Ectodermal cell (in vitro differentiated cells): ENCODE results near the gene RPP40.

Source experiments
- H3K27ac ChIP-seq: 2 replicates; pipeline ENCODE4 v1.7.0; 2013; ENCODE audit warnings: mild to moderate bottlenecking, low read depth, low read length; ENCODE audit not compliant: insufficient read depth, poor library complexity, severe bottlenecking
- H3K27me3 ChIP-seq: 2 replicates; pipeline ENCODE4 v1.7.0; 2013; ENCODE audit warnings: mild to moderate bottlenecking, low read length; ENCODE audit not compliant: insufficient read depth, control insufficient read depth, poor library complexity, severe bottlenecking
- H3K36me3 ChIP-seq: one replicate; pipeline ENCODE4 v1.7.0; 2013; ENCODE audit warnings: low read length; ENCODE audit not compliant: control insufficient read depth, insufficient read depth
- H3K4me1 ChIP-seq: one replicate; pipeline ENCODE4 v1.7.0; 2013; ENCODE audit warnings: low read length; ENCODE audit not compliant: control insufficient read depth, insufficient read depth
- H3K4me3 ChIP-seq: 2 replicates; pipeline ENCODE4 v1.7.0; 2013; ENCODE audit warnings: low read depth, low read length, control low read depth; ENCODE audit not compliant: insufficient read depth
- H3K9me3 ChIP-seq: 2 replicates; pipeline ENCODE4 v1.7.0; 2013; ENCODE audit warnings: mild to moderate bottlenecking, low read length, moderate library complexity; ENCODE audit not compliant: control insufficient read depth
- WGBS, 2 experiments: methylation state at CpG; one replicate each; pipeline ENCODE4 v1.1.7; 2013; ENCODE audit warnings: missing lambda C conversion rate in 2 of 2; 5-methylcytosine and 5-hydroxymethylcytosine counted together

The RPP40 gene

DNA sequence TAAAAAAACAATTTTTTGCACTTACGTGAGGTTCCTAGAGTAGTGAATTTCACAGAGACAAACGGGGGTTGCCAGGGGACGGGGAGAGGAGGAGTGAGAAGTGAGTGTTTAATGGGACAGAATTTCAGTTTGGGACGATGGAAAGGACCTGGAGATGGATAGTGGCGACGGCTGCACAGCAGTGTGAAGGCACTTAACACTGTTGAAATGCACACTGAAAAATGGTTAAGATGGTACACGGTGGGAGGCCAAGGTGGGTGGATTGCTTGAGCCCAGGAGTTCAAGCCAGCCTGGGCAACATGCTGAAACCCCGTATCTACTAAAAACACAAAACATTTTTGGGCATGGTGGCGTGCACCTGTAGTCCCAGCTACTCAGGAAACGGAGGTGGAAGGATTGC is 31.4 kb downstream of the RPP40 start:
- Histone ChIP-seq H3K36me3 (no peaks in the 10 kb centered on the region), H3K4me3 (no peak overlapping the region), H3K4me1 (peaks cover 28% of the 10 kb centered on the region), H3K27ac (no peak overlapping the region), H3K27me3 (no peaks in the 10 kb centered on the region), H3K9me3 (no peaks in the 10 kb centered on the region)
- 93 to 95% methylated on average over 10 of the region's 10 CpGs for WGBS, 2 experiments

DNA sequence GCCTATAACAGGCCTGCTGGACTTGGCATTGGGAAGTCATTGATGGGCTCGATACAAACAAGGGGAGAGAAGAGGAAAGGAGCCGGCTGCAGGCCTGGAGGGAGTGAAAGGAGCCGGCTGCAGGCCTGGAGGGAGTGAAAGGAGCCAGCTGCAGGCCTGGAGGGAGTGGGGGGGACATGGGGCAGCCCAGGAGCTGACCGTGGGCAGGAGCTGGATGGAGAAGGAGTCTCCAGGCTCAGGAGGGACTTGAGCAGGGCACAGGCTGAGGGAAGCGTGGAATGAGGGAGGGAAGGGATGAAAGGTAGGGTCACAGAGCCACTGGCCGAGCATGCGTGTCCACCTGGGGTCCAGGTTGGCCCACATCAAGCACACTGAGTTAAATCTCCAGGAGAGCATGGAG is 32.0 kb downstream of the RPP40 start:
- Histone ChIP-seq H3K36me3 (no peaks in the 10 kb centered on the region), H3K27ac (no peak overlapping the region)
- 73 to 80% methylated on average over 7 of the region's 7 CpGs for WGBS, 2 experiments

GRCh38 chr6:4970739-4971395 is 33.0 kb downstream of the RPP40 start:
- Histone ChIP-seq H3K9me3 (no peaks in the 10 kb centered on the region), H3K4me3 (no peak overlapping the region), H3K36me3 (no peaks in the 10 kb centered on the region), H3K4me1 (peaks cover 28% of the 10 kb centered on the region), H3K27me3 (no peaks in the 10 kb centered on the region), H3K27ac (no peak overlapping the region)
- 69 to 73% methylated on average over 6 to 9 of the region's 9 CpGs for WGBS, 2 experiments

More for the DNA sequence above, 32.0 kb downstream of the RPP40 start:
- Histone ChIP-seq H3K4me3 (no peak overlapping the region), H3K9me3 (no peaks in the 10 kb centered on the region), H3K4me1 (peaks cover 28% of the 10 kb centered on the region), H3K27me3 (no peaks in the 10 kb centered on the region)

DNA sequence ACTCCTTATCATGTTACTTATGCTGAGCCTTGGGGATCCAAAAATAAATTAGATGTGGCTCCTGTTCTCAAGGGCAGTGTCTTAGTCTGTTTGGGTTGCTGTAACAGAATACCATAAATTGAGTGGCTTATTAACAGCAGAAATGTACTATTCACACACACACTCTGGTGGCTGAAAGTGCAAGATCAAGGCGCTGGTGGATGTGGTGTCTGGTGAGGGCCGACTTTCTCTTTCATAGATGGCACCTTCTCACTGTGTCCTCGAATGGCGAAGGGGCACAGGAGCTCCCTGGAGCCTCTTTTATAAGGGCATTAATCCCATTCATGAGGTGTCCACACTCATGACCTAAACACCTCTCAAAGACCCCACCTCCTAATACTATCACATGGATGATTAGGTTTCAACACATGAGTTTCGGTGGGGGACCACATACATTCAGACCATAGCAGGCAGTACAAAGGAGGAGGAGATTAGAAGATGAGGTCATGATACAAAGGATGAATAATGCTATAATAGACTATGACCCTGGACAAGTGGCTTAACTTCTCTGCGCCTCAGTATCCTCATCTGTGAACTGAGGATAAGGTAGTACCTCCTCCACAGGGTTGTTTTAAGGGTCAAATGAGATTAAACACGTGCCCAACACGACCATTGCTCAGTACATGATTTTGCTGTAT is 34.1 kb downstream of the RPP40 start:
- no peaks in the 10 kb centered on the region for H3K27me3 ChIP-seq
- no peaks in the 10 kb centered on the region for H3K9me3 ChIP-seq
- no peak overlapping the region for H3K27ac ChIP-seq
- H3K36me3 ChIP-seq, result no peaks in the 10 kb centered on the region
- 93 to 96% methylated on average over 8 of the region's 8 CpGs for WGBS, 2 experiments
- H3K4me1 ChIP-seq, result peaks cover 23% of the 10 kb centered on the region
- no peak overlapping the region for H3K4me3 ChIP-seq

GRCh38 chr6:4967301-4968030 is 36.4 kb downstream of the RPP40 start:
- no peaks in the 10 kb centered on the region for H3K9me3 ChIP-seq
- H3K27ac ChIP-seq, result no peak overlapping the region
- H3K36me3 ChIP-seq, result no peaks in the 10 kb centered on the region
- H3K27me3 ChIP-seq, result no peaks in the 10 kb centered on the region
- H3K4me3 ChIP-seq, result no peak overlapping the region
- WGBS, 2 experiments, result 95 to 97% methylated on average over 4 of the region's 5 CpGs
- peaks cover 10% of the 10 kb centered on the region for H3K4me1 ChIP-seq

GRCh38 chr6:4965562-4966389 is 38.1 kb downstream of the RPP40 start:
- 87 to 91% methylated on average over 8 of the region's 8 CpGs for WGBS, 2 experiments
- Histone ChIP-seq H3K9me3 (no peaks in the 10 kb centered on the region), H3K4me3 (no peak overlapping the region), H3K27ac (no peak overlapping the region), H3K36me3 (no peaks in the 10 kb centered on the region), H3K27me3 (no peaks in the 10 kb centered on the region), H3K4me1 (peaks cover 6% of the 10 kb centered on the region)

- 82 to 84% methylated on average over 22 of the region's 22 CpGs for WGBS, 2 experiments
- H3K36me3 ChIP-seq, result no peaks in the 10 kb centered on the region
- H3K27ac ChIP-seq, result no peak overlapping the region
- H3K4me3 ChIP-seq, result no peak overlapping the region
- no peaks in the 10 kb centered on the region for H3K4me1 ChIP-seq
- no peaks in the 10 kb centered on the region for H3K27me3 ChIP-seq
- no peaks in the 10 kb centered on the region for H3K9me3 ChIP-seq
Observed at GRCh38 chr6:4964675-4965561, 38.9 kb downstream of the RPP40 start.

DNA sequence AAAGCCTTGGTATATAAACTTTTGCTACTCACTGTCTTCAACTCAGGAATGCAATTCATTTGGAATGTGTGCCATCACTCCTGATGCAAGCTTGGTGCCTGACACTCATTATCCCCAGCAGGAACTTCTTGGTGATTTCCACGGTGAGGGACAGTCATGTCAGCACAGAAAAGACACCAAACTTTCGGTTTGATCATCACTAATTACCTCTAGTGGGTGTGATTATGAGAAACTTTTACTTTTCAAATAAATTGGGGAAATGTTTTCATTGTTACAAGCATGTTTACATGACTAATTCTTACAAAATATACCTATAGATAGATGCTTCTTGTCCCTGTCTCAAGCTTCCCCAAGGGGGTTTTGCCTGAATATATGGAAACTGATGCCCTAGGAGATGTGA is 40.9 kb downstream of the RPP40 start:
- Histone ChIP-seq H3K27ac (no peak overlapping the region), H3K4me1 (no peaks in the 10 kb centered on the region), H3K27me3 (no peaks in the 10 kb centered on the region), H3K9me3 (no peaks in the 10 kb centered on the region), H3K36me3 (no peaks in the 10 kb centered on the region), H3K4me3 (no peak overlapping the region)
- 83 to 86% methylated on average over 2 of the region's 2 CpGs for WGBS, 2 experiments

- Histone ChIP-seq H3K9me3 (no peaks in the 10 kb centered on the region), H3K4me3 (no peak overlapping the region), H3K27ac (no peak overlapping the region), H3K4me1 (no peaks in the 10 kb centered on the region), H3K36me3 (no peaks in the 10 kb centered on the region), H3K27me3 (no peaks in the 10 kb centered on the region)
- WGBS, 2 experiments, result 94 to 95% methylated on average over 9 to 10 of the region's 10 CpGs
Observed at GRCh38 chr6:4961322-4962168, 42.3 kb downstream of the RPP40 start.
